H1 (cell line): Measurements from ENCODE around the gene KCNMA1. TPM values are rescaled to one million over a fixed set of nuclear protein-coding genes. Genes with fewer than 3 reads are reported as not detected.

Experiments used
- CHD2 ChIP-seq: IDR thresholded peaks from 2 replicates; pipeline ENCODE4 v1.6.1; 2012; ENCODE audit warnings: low read length, improper control_type of control experiment
- EP300 ChIP-seq, 2 experiments: IDR thresholded peaks; 1 replicate in 1 of 2; 2 replicates in 1 of 2; pipeline ENCODE4 v1.6.1; 2011 to 2012; ENCODE audit warnings: low read depth in 2 of 2, low read length in 2 of 2, mild to moderate bottlenecking in 2 of 2, borderline replicate concordance in 1 of 2, inconsistent platforms in 1 of 2, moderate library complexity in 1 of 2
- RBBP5 ChIP-seq: IDR thresholded peaks from 2 replicates; pipeline ENCODE4 v1.7.1; 2012; ENCODE audit warnings: low read depth, mild to moderate bottlenecking, inconsistent platforms, low read length, moderate library complexity, borderline replicate concordance
- polyA plus RNA-seq, 7 experiments: library from polyadenylated mRNA; depleted of rRNA in 3 of 7; stranded (reverse) in 5 of 7; unstranded in 2 of 7; fragments of >200 nt in 5 of 7; fragments of 200-250 nt in 2 of 7; gene quantifications; 1 replicate in 5 of 7; 2 replicates in 1 of 7; 4 replicates in 1 of 7; pipeline versions ENCODE4 v1.2.1 to v1.2.3, GENCODE V29; 2011 to 2013; ENCODE audit warnings: missing spikeins in 2 of 7, mixed read lengths in 2 of 7
- total RNA-seq: library from RNA; stranded (reverse); fragmentation: NEBNext Ultra II Directional; extraction: Animal tissue kit (Norgen Biotek cat#: 25700); gene quantifications from 2 replicates; pipeline ENCODE4 v1.2.1, GENCODE V29; 2021

The KCNMA1 gene
- total and polyA plus RNA-seq, 2 of the 8 experiments (the other 6 are each of a cell fraction or from before 2014, with no cell fraction given) = 10.2 to 11.1 TPM

GRCh38 chr10:77249901-77250459 lies 387.6 kb downstream of the KCNMA1 start (continued):
- no peak for TF ChIP-seq RBBP5
- no peak for TF ChIP-seq EP300 (IDR thresholded peaks at IDR 0.05; ENCODE audit: borderline replicate concordance in 1 of 2, low read depth in 2 of 2, low read length in 2 of 2)
- no peak for TF ChIP-seq CHD2
